SK-N-SH (cell line): ENCODE measurements around the gene ANKRD12. TPM values are rescaled to one million over a fixed set of nuclear protein-coding genes. Genes with fewer than 3 reads are reported as not detected.
"Not testable (repeated sequence)": the region's sequence is repeated elsewhere in the genome, so short reads cannot be mapped to it uniquely, and the experiment has no call there.

ENCODE experiments used
- CTCF ChIA-PET: fragments of 300-600, 350-600 bp; formaldehyde crosslinking; extraction: SDS; loops from one replicate; lab custom pipeline; 2021; lab: Yijun Ruan, JAX
- POLR2A ChIA-PET: fragments of 350-600 bp; sonication (Branson Sonifier 250); formaldehyde crosslinking; extraction: SDS; loops from one replicate; lab custom pipeline; 2020; ENCODE audit warnings: antibody characterized with exemption, inconsistent platforms; lab: Yijun Ruan, JAX
- DNase-seq: peaks from one replicate; pipeline ENCODE4 v3.0.0; 2012
- H2AFZ ChIP-seq: fragments of 200-600 bp; sonication (generic); 2 replicates; pipeline ENCODE4 v1.8.1; 2016; ENCODE audit warnings: antibody characterized with exemption, mild to moderate bottlenecking, low read depth
- H3F3A ChIP-seq: fragments of 200-600 bp; sonication (generic); replicated peaks from 2 replicates; pipeline ENCODE3; 2016; ENCODE audit warnings: antibody characterized with exemption, mild to moderate bottlenecking; ENCODE audit not compliant: insufficient read depth
- H3K27ac ChIP-seq, 2 experiments: fragments of 200-500 bp in 1 of 2; fragments of 200-600 bp in 1 of 2; sonication (Bioruptor generic) in 1 of 2; sonication (generic), shearing (Covaris generic) in 1 of 2; 2 replicates each; pipeline versions ENCODE4 v1.5.1 to v1.6.1; 2014 to 2016; ENCODE audit warnings: low read depth in 2 of 2, inconsistent platforms in 1 of 2, low read length in 1 of 2, mild to moderate bottlenecking in 1 of 2, mixed read lengths in 1 of 2
- H3K27me3 ChIP-seq: fragments of 200-600 bp; sonication (generic), shearing (Covaris generic); 2 replicates; pipeline ENCODE4 v1.6.1; 2016; ENCODE audit warnings: mixed run types; ENCODE audit not compliant: insufficient read depth
- H3K36me3 ChIP-seq, 2 experiments: fragments of 200-500 bp in 1 of 2; fragments of 200-600 bp in 1 of 2; sonication (Bioruptor generic) in 1 of 2; sonication (generic) in 1 of 2; replicated peaks in 1 of 2; 2 replicates each; pipeline versions ENCODE3 to v1.5.1; 2014 to 2016; ENCODE audit warnings: low read length in 1 of 2, mild to moderate bottlenecking in 1 of 2; ENCODE audit not compliant: insufficient read depth in 2 of 2, control insufficient read depth in 1 of 2
- H3K4me1 ChIP-seq, 2 experiments: fragments of 200-500 bp in 1 of 2; fragments of 200-600 bp in 1 of 2; sonication (Bioruptor generic) in 1 of 2; sonication (generic), shearing (Covaris generic) in 1 of 2; 2 replicates each; pipeline versions ENCODE4 v1.5.1 to v1.6.1; 2014 to 2016; ENCODE audit warnings: low read depth in 1 of 2, low read length in 1 of 2, mixed run types in 1 of 2; ENCODE audit not compliant: insufficient read depth in 2 of 2, control insufficient read depth in 1 of 2
- H3K4me2 ChIP-seq: fragments of 200-600 bp; sonication (generic), shearing (Covaris generic); 2 replicates; pipeline ENCODE4 v1.6.1; 2017; ENCODE audit warnings: mixed run types
- H3K4me3 ChIP-seq, 2 experiments: fragments of 200-500 bp in 1 of 2; fragments of 200-600 bp in 1 of 2; sonication (Bioruptor generic) in 1 of 2; sonication (generic), shearing (Covaris generic) in 1 of 2; 2 replicates each; pipeline versions ENCODE4 v1.5.1 to v1.8.1; 2014 to 2016; ENCODE audit warnings: low read depth in 2 of 2, inconsistent platforms in 1 of 2, low read length in 1 of 2, mild to moderate bottlenecking in 1 of 2, mixed read lengths in 1 of 2, moderate library complexity in 1 of 2
- H3K79me2 ChIP-seq: fragments of 200-600 bp; sonication (generic); 2 replicates; pipeline ENCODE4 v1.8.1; 2017; ENCODE audit warnings: mild to moderate bottlenecking; ENCODE audit not compliant: insufficient read depth
- H3K9ac ChIP-seq: fragments of 200-600 bp; sonication (generic); 2 replicates; pipeline ENCODE4 v1.6.1; 2017; ENCODE audit warnings: mixed run types
- H3K9me2 ChIP-seq: fragments of 200-600 bp; sonication (generic); 2 replicates; pipeline ENCODE4 v1.6.1; 2017; ENCODE audit warnings: mixed run types
- H3K9me3 ChIP-seq: fragments of 200-600 bp; sonication (generic); 2 replicates; pipeline ENCODE4 v1.6.1; 2017; ENCODE audit warnings: mixed run types, mild to moderate bottlenecking, moderate library complexity
- H4K20me1 ChIP-seq: fragments of 200-600 bp; sonication (generic); 2 replicates; pipeline ENCODE4 v1.6.1; 2017; ENCODE audit warnings: mild to moderate bottlenecking, mixed run types; ENCODE audit not compliant: insufficient read depth
- EP300 ChIP-seq, 2 experiments: IDR thresholded peaks; 2 replicates each; pipeline versions ENCODE4 v1.4.0 to v1.6.1; 2012; ENCODE audit warnings: borderline replicate concordance in 1 of 2, low read depth in 1 of 2, low read length in 1 of 2
- FOXJ3 ChIP-seq: sonication (generic); formaldehyde crosslinking; IDR thresholded peaks from 2 replicates; pipeline ENCODE4 v1.5.1; 2020; ENCODE audit warnings: mild to moderate bottlenecking, missing genetic modification reagents
- MXI1 ChIP-seq: IDR thresholded peaks from 2 replicates; pipeline ENCODE4 v1.6.1; 2012; ENCODE audit warnings: mild to moderate bottlenecking, low read depth, low read length, improper control_type of control experiment
- RFX5 ChIP-seq: IDR thresholded peaks from 2 replicates; pipeline ENCODE4 v1.6.1; 2012; ENCODE audit warnings: mild to moderate bottlenecking, improper control_type of control experiment, low read length
- YY1 ChIP-seq: IDR thresholded peaks from 2 replicates; pipeline ENCODE4 v1.4.0; 2012; ENCODE audit warnings: low read depth, mild to moderate bottlenecking
- ZBTB33 ChIP-seq: IDR thresholded peaks from 2 replicates; pipeline ENCODE4 v1.4.0; 2012; ENCODE audit warnings: low read depth, borderline replicate concordance
- WGBS: methylation state at CpG from one replicate; pipeline ENCODE4 v1.1.6; 2017; ENCODE audit warnings: low lambda C conversion rate; 5-methylcytosine and 5-hydroxymethylcytosine counted together
- polyA plus RNA-seq, 3 experiments: library from polyadenylated mRNA; depleted of rRNA; stranded (reverse); fragments of >200 nt; gene quantifications; 2 replicates each; pipeline ENCODE4 v1.2.3, GENCODE V29; 2012
- TF ChIP-seq, protein P1 (sequence below): IDR thresholded peaks from 2 replicates; pipeline ENCODE4 v1.4.0; 2012; ENCODE audit warnings: low read depth, borderline replicate concordance

Gene ANKRD12
- polyA plus RNA-seq, 1 of the 3 experiments (the other 2 are of a cell fraction) = 1.3 TPM

DNA sequence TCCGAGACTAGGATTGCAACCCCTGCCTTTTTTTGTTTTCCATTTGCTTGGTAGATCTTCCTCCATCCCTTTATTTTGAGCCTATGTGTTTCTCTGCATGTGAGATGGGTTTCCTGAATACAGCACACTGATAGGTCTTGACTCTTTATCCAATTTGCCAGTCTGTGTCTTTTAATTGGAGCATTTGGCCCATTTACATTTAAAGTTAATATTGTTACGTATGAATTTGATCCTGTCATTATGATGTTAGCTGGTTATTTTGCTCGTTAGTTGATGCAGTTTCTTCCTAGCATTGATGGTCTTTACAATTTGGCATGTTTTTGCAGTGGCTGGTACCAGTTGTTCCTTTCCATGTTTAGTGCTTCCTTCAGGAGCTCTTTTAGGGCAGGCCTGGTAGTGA lies 32.9 kb downstream of the ANKRD12 start:
- WGBS = 85% methylated on average over 3 of the region's 3 CpGs
- not testable (repeated sequence) for H3K27me3 ChIP-seq

DNA sequence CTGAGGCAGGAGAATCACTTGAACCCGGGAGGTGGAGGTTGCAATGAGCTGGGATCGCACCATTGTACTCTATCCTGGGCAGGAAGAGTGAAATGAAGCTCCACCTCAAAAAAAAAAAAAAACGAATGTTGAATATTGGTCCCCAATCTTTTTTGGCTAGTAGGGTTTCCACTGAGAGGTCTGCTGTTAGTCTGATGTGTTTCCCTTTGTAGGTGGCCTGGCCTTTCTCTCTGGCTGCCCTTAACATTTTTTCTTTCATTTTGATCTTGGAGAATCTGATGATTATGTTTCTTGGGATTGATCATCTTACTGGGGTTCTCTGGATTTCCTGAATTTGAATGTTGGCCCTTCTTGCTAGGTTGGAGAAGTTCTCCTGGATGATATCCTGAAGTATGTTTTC lies 35.3 kb downstream of the ANKRD12 start:
- H2AFZ ChIP-seq, H3K9me3 ChIP-seq, DNase-seq, POLR2A ChIA-PET, H3K9ac ChIP-seq, H3K4me3 ChIP-seq, H3K4me2 ChIP-seq, H3K9me2 ChIP-seq, H3K27me3 ChIP-seq, H3F3A ChIP-seq, H3K27ac ChIP-seq, H3K36me3 ChIP-seq, H3K4me1 ChIP-seq: not testable (repeated sequence)
- peaks cover 98% of the 10 kb centered on the region for H3K79me2 ChIP-seq
- CTCF ChIA-PET = interaction anchor here (1.7 kb wide), 1 partner anchor 9 kb away, joined by 4 read pairs; no protein-coding TSS in a partner anchor
- WGBS = 67% methylated on average over 3 of the region's 3 CpGs
- peaks cover 43% of the 10 kb centered on the region for H4K20me1 ChIP-seq

More for the DNA sequence above, 32.9 kb downstream of the ANKRD12 start:
- H3F3A ChIP-seq, H2AFZ ChIP-seq, H3K9ac ChIP-seq, H3K36me3 ChIP-seq, CTCF ChIA-PET, H3K4me2 ChIP-seq, H3K4me3 ChIP-seq, POLR2A ChIA-PET, H3K27ac ChIP-seq, DNase-seq, H3K4me1 ChIP-seq, H3K9me3 ChIP-seq, H3K9me2 ChIP-seq: not testable (repeated sequence)
- H3K79me2 ChIP-seq = peaks cover 95% of the 10 kb centered on the region
- H4K20me1 ChIP-seq = peaks cover 33% of the 10 kb centered on the region

- H4K20me1 ChIP-seq = peaks cover 46% of the 10 kb centered on the region
- no peak overlapping the region for H3K4me2 ChIP-seq
- no peaks in the 10 kb centered on the region for H3F3A ChIP-seq
- ChIA-PET CTCF (interaction anchor here (1.7 kb wide), 1 partner anchor 8 kb away, joined by 4 read pairs; no protein-coding TSS in a partner anchor), POLR2A (no interaction called here)
- H2AFZ ChIP-seq = no peak overlapping the region
- 79% methylated on average over 4 of the region's 4 CpGs for WGBS
- no peaks in the 10 kb centered on the region for H3K27me3 ChIP-seq
- H3K4me3 ChIP-seq = no peak overlapping the region
- no peaks in the 10 kb centered on the region for H3K9me2 ChIP-seq
- H3K9ac ChIP-seq = no peak overlapping the region
- no peak overlapping the region for H3K27ac ChIP-seq
- no peaks in the 10 kb centered on the region for H3K4me1 ChIP-seq
- peaks cover 98% of the 10 kb centered on the region for H3K79me2 ChIP-seq
- DNase-seq = no peak
- H3K9me3 ChIP-seq = no peaks in the 10 kb centered on the region
- no peaks in the 10 kb centered on the region for H3K36me3 ChIP-seq
- TF ChIP-seq FOXJ3 (CRISPR knock-in tag) (no peak), YY1 (no peak), MXI1 (no peak), EP300 (IDR thresholded peaks at IDR 0.05; ENCODE audit: borderline replicate concordance in 1 of 2, low read depth in 1 of 2, low read length in 1 of 2) (no peak), RFX5 (no peak), ZBTB33 (no peak)
- TF ChIP-seq, protein P1, sequence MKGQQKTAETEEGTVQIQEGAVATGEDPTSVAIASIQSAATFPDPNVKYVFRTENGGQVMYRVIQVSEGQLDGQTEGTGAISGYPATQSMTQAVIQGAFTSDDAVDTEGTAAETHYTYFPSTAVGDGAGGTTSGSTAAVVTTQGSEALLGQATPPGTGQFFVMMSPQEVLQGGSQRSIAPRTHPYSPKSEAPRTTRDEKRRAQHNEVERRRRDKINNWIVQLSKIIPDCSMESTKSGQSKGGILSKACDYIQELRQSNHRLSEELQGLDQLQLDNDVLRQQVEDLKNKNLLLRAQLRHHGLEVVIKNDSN = no peak
These were observed 36.0 kb downstream of the ANKRD12 start for GRCh38 chr18:9172506-9173127.
